DND-41 (cell line): ENCODE data around the gene HEATR5B.
A peak's percentile ranks its signal among the peaks of the same experiment; 100 is the strongest.

ENCODE experiments used
- ATAC-seq: fragments of 200-7000 bp; cut with Tn5 transposase; 3 replicates; pipeline ENCODE4 v1.9.1; 2021; ENCODE audit warnings: low read depth; ENCODE audit not compliant: insufficient read depth
- DNase-seq: peaks from one replicate; pipeline ENCODE4 v3.0.0-alpha.2; 2020
- H2AFZ ChIP-seq: 2 replicates; pipeline ENCODE4 v1.6.0; 2012; ENCODE audit warnings: low read depth, low read length
- H3K27ac ChIP-seq: 2 replicates; pipeline ENCODE4 v1.5.1; 2012; ENCODE audit warnings: low read length, inconsistent platforms
- H3K27me3 ChIP-seq: fragments of 200-600 bp; sonication (generic); 2 replicates; pipeline ENCODE4 v1.6.0; 2012; ENCODE audit warnings: low read length, mild to moderate bottlenecking, inconsistent platforms; ENCODE audit not compliant: insufficient read depth, poor library complexity
- H3K36me3 ChIP-seq: 2 replicates; pipeline ENCODE4 v1.5.1; 2012; ENCODE audit warnings: low read length, inconsistent platforms; ENCODE audit not compliant: insufficient read depth
- H3K4me1 ChIP-seq: 2 replicates; pipeline ENCODE4 v1.5.1; 2012; ENCODE audit warnings: mild to moderate bottlenecking, low read length; ENCODE audit not compliant: insufficient read depth
- H3K4me2 ChIP-seq: 2 replicates; pipeline ENCODE4 v1.6.0; 2012; ENCODE audit warnings: mild to moderate bottlenecking, moderate library complexity, low read length, inconsistent platforms; ENCODE audit not compliant: insufficient read depth
- H3K4me3 ChIP-seq, 2 experiments: fragments of 200-600 bp in 1 of 2; shearing (Covaris generic) in 1 of 2; 2 replicates each; pipeline ENCODE4 v1.5.1; 2012 to 2016; ENCODE audit warnings: inconsistent platforms in 2 of 2, low read length in 2 of 2, mild to moderate bottlenecking in 2 of 2, low read depth in 1 of 2, moderate library complexity in 1 of 2
- H3K79me2 ChIP-seq: 2 replicates; pipeline ENCODE4 v1.6.0; 2012; ENCODE audit warnings: low read length, inconsistent platforms; ENCODE audit not compliant: insufficient read depth
- H3K9ac ChIP-seq: 2 replicates; pipeline ENCODE4 v1.6.0; 2012; ENCODE audit warnings: low read depth, mild to moderate bottlenecking, inconsistent platforms, low read length, moderate library complexity
- H3K9me3 ChIP-seq: 2 replicates; pipeline ENCODE4 v1.5.1; 2012; ENCODE audit warnings: low read length, moderate library complexity, mild to moderate bottlenecking, inconsistent platforms; ENCODE audit not compliant: insufficient read depth, severe bottlenecking
- H4K20me1 ChIP-seq: 2 replicates; pipeline ENCODE4 v1.6.0; 2012; ENCODE audit warnings: low read length; ENCODE audit not compliant: insufficient read depth
- CTCF ChIP-seq: IDR thresholded peaks from 2 replicates; pipeline ENCODE4 v1.5.1; 2012; ENCODE audit warnings: borderline replicate concordance, low read length, moderate library complexity, mild to moderate bottlenecking; ENCODE audit not compliant: poor library complexity, severe bottlenecking; ENCODE audit errors: extremely low read depth
- EZH2 ChIP-seq: IDR thresholded peaks from 3 replicates; pipeline ENCODE4 v1.6.1; 2012; ENCODE audit warnings: borderline replicate concordance, low read depth, mild to moderate bottlenecking, moderate library complexity, low read length, inconsistent platforms; ENCODE audit not compliant: severe bottlenecking

The HEATR5B gene

GRCh38 chr2:36964496-36965058 lies 119.6 kb downstream of the HEATR5B start:
- peak overlapping the region; percentile 74 for H3K9ac ChIP-seq
- no peak for ATAC-seq
- TF ChIP-seq CTCF = no peak
- no peak for TF ChIP-seq EZH2
- H3K36me3 ChIP-seq = no peaks in the 10 kb centered on the region; the same call in 1 of the 2 replicates
- peaks cover 32% of the 10 kb centered on the region for H3K4me1 ChIP-seq
- H3K79me2 ChIP-seq = peaks cover 58% of the 10 kb centered on the region
- no peak overlapping the region for H2AFZ ChIP-seq
- no peaks in the 10 kb centered on the region for H3K27me3 ChIP-seq
- peak overlapping the region in 1 of 2 experiments; percentile 99; a peak in 2 of 4 replicates for H3K4me3 ChIP-seq
- DNase-seq = no peak
- peaks cover 2% of the 10 kb centered on the region; the same call in 1 of the 2 replicates for H4K20me1 ChIP-seq
- no peak overlapping the region for H3K27ac ChIP-seq
- H3K4me2 ChIP-seq = peak overlapping the region; percentile 98
- no peaks in the 10 kb centered on the region for H3K9me3 ChIP-seq

GRCh38 chr2:36963734-36964133 lies 120.4 kb downstream of the HEATR5B start:
- H4K20me1 ChIP-seq = peaks cover 2% of the 10 kb centered on the region; the same call in 1 of the 2 replicates
- no peak overlapping the region for H2AFZ ChIP-seq
- peaks cover 65% of the 10 kb centered on the region for H3K79me2 ChIP-seq
- H3K4me1 ChIP-seq = peaks cover 32% of the 10 kb centered on the region
- 0 out of 2 replicates have a peak overlapping the region, but pooled peaks have one; percentile 98 for H3K4me2 ChIP-seq
- H3K9me3 ChIP-seq = no peaks in the 10 kb centered on the region
- ATAC-seq (no peak), DNase-seq (no peak)
- H3K36me3 ChIP-seq = no peaks in the 10 kb centered on the region; the same call in 1 of the 2 replicates
- H3K9ac ChIP-seq = no peak overlapping the region
- TF ChIP-seq EZH2 = no peak
- TF ChIP-seq CTCF = no peak
- H3K4me3 ChIP-seq = no peak overlapping the region
- no peaks in the 10 kb centered on the region for H3K27me3 ChIP-seq
- no peak overlapping the region for H3K27ac ChIP-seq

- peaks cover 71% of the 10 kb centered on the region for H3K79me2 ChIP-seq
Observed at GRCh38 chr2:36963106-36963505, 121.1 kb downstream of the HEATR5B start.

More at GRCh38 chr2:36963106-36963505, 121.1 kb downstream of the HEATR5B start:
- Histone ChIP-seq H3K4me1 (peaks cover 29% of the 10 kb centered on the region), H3K36me3 (no peaks in the 10 kb centered on the region; the same call in 1 of the 2 replicates), H4K20me1 (peaks cover 2% of the 10 kb centered on the region; the same call in 1 of the 2 replicates), H3K27ac (no peak overlapping the region), H3K27me3 (no peaks in the 10 kb centered on the region), H3K4me2 (0 out of 2 replicates have a peak overlapping the region, but pooled peaks have one; percentile 1), H3K9ac (no peak overlapping the region), H2AFZ (no peak overlapping the region), H3K4me3 (no peak overlapping the region), H3K9me3 (no peaks in the 10 kb centered on the region)
- DNase-seq = no peak
- ATAC-seq = no peak
- TF ChIP-seq EZH2 (no peak), CTCF (no peak)
